ENCODE data around the gene CYS1. TPM values are rescaled to one million over a fixed set of nuclear protein-coding genes. Genes with fewer than 3 reads are reported as not detected.

CYS1 gene
- total RNA-seq, 1 experiment from 2014 or later = 1.2 TPM

- no peak for TF ChIP-seq ERG (CRISPR knock-in tag; IDR thresholded peaks at IDR 0.05)
Observed at GRCh38 chr2:10078001-10078400, 2.2 kb downstream of the CYS1 start (continued).

- H3K36me3 Mint-ChIP-seq = no peaks in the 10 kb centered on the region; the same call in 1 of the 2 replicates
- peaks cover 24% of the 10 kb centered on the region for H3K4me1 Mint-ChIP-seq
- no peak for DNase-seq (ENCODE audit: low spot score)
- peaks cover 45% of the 10 kb centered on the region for H3K27me3 Mint-ChIP-seq (ENCODE audit: low read depth)
- ChIA-PET POLR2A (no interaction called here), CTCF (interaction anchor here (0.8 to 1.0 kb wide), 2 partner anchors 14 to 20 kb away, joined by 3 to 8 read pairs; no protein-coding TSS in a partner anchor)
- H3K4me3 Mint-ChIP-seq = no peak overlapping the region
- no peak overlapping the region for H3K27ac Mint-ChIP-seq
- ATAC-seq = no peak
- no peak for TF ChIP-seq ZBTB21 (CRISPR knock-in tag; IDR thresholded peaks at IDR 0.05; ENCODE audit: borderline replicate concordance)
- no peak for TF ChIP-seq ELF4 (CRISPR knock-in tag; IDR thresholded peaks at IDR 0.05; ENCODE audit: low read depth)
- TF ChIP-seq RELA (CRISPR knock-in tag; IDR thresholded peaks at IDR 0.05; ENCODE audit: borderline replicate concordance) = no peak
- H3K9me3 Mint-ChIP-seq = no peaks in the 10 kb centered on the region
Observed at GRCh38 chr2:10076988-10077527, 3.2 kb downstream of the CYS1 start.

GRCh38 chr2:10076511-10076910 is 3.7 kb downstream of the CYS1 start:
- Mint-ChIP-seq H3K4me3 (no peak overlapping the region), H3K4me1 (peaks cover 24% of the 10 kb centered on the region), H3K27me3 (ENCODE audit: low read depth) (peaks cover 39% of the 10 kb centered on the region), H3K9me3 (no peaks in the 10 kb centered on the region), H3K27ac (no peak overlapping the region), H3K36me3 (no peaks in the 10 kb centered on the region; the same call in 1 of the 2 replicates)
- no peak for ATAC-seq
- TF ChIP-seq HMGXB4 (CRISPR knock-in tag; IDR thresholded peaks at IDR 0.05) (no peak), HMGA2 (CRISPR knock-in tag; IDR thresholded peaks at IDR 0.05) (no peak), TEAD1 (CRISPR knock-in tag; IDR thresholded peaks at IDR 0.05) (no peak), RELA (CRISPR knock-in tag; IDR thresholded peaks at IDR 0.05; ENCODE audit: borderline replicate concordance) (no peak)
- no peak for DNase-seq (ENCODE audit: low spot score)
- ChIA-PET POLR2A (no interaction called here), CTCF (interaction anchor here (0.8 to 1.0 kb wide), 2 partner anchors 15 to 21 kb away, joined by 3 to 8 read pairs; no protein-coding TSS in a partner anchor)

GRCh38 chr2:10075571-10076209 is 4.5 kb downstream of the CYS1 start:
- TF ChIP-seq ZNF512 (CRISPR knock-in tag; IDR thresholded peaks at IDR 0.05; ENCODE audit: borderline replicate concordance) (no peak), ATF2 (CRISPR knock-in tag; IDR thresholded peaks at IDR 0.05; ENCODE audit: borderline replicate concordance, low read depth) (no peak), OVOL2 (CRISPR knock-in tag; IDR thresholded peaks at IDR 0.05; ENCODE audit: borderline replicate concordance) (no peak), E2F1 (CRISPR knock-in tag; IDR thresholded peaks at IDR 0.05) (no peak), E2F4 (CRISPR knock-in tag; IDR thresholded peaks at IDR 0.05; ENCODE audit: borderline replicate concordance, low read depth) (no peak), NR2C2 (CRISPR knock-in tag; IDR thresholded peaks at IDR 0.05) (no peak), PRDM15 (CRISPR knock-in tag; IDR thresholded peaks at IDR 0.05) (no peak)
- Mint-ChIP-seq H3K27ac (no peak overlapping the region), H3K4me3 (no peak overlapping the region), H3K9me3 (no peaks in the 10 kb centered on the region), H3K36me3 (no peaks in the 10 kb centered on the region; the same call in 1 of the 2 replicates), H3K4me1 (peaks cover 21% of the 10 kb centered on the region), H3K27me3 (ENCODE audit: low read depth) (peaks cover 31% of the 10 kb centered on the region)
- DNase-seq (ENCODE audit: low spot score) (no peak), ATAC-seq (no peak)
- ChIA-PET CTCF (interaction anchor here (4.5 to 5.2 kb wide), 2 partner anchors 14 to 21 kb away, joined by 68 to 166 read pairs; no protein-coding TSS in a partner anchor), POLR2A (no interaction called here)
